HepG2 (cell line): ENCODE measurements around the gene SORBS2. TPM values are rescaled to one million over a fixed set of nuclear protein-coding genes. Genes with fewer than 3 reads are reported as not detected.

ENCODE experiments used
- ATAC-seq: fragments of 200-7000 bp; cut with Tn5 transposase; 3 replicates; pipeline ENCODE4 v1.9.1; 2020; ENCODE audit warnings: mild to moderate bottlenecking, moderate library complexity
- BruUV-seq: library from RNA; stranded (reverse); fragments of 400-500 nt; replicated peaks from 2 replicates; lab custom pipeline; 2021; lab: Mats Ljungman, UMichigan
- CTCF ChIA-PET: fragments of 300-600 bp; formaldehyde crosslinking; extraction: SDS; loops from one replicate; lab custom pipeline; 2021; ENCODE audit warnings: low total read pairs, inconsistent platforms, low intra/inter-chr PET ratio; lab: Yijun Ruan, JAX
- POLR2A ChIA-PET: fragments of 350-600 bp; sonication (Branson Sonifier 250); formaldehyde crosslinking; loops from one replicate; lab custom pipeline; 2020; ENCODE audit warnings: antibody characterized with exemption, inconsistent platforms; lab: Yijun Ruan, JAX
- DNase-seq: peaks from one replicate; pipeline ENCODE4 v3.0.0-alpha.2; 2015; ENCODE audit warnings: low spot score
- FAIRE-seq: peaks from 3 replicates; lab custom pipeline; 2011; peaks lifted over from hg19 to GRCh38; lab: Jason Lieb, UNC
- H2AFZ ChIP-seq: one replicate; pipeline ENCODE4 v1.6.1; 2011; ENCODE audit warnings: low read length, inconsistent platforms
- H3K27ac ChIP-seq: fragments of 300-600 bp; 3 replicates; pipeline ENCODE4 v1.8.0; 2011; ENCODE audit warnings: mixed run types, mild to moderate bottlenecking, mixed read lengths, low read length, inconsistent platforms; ENCODE audit not compliant: insufficient read depth; ENCODE audit errors: extremely low read length
- H3K27me3 ChIP-seq, 2 experiments: fragments of 200-600 bp in 1 of 2; 2 replicates in 1 of 2; 3 replicates in 1 of 2; pipeline versions ENCODE4 v1.6.0 to v1.8.0; 2011; ENCODE audit warnings: low read length in 2 of 2, mild to moderate bottlenecking in 2 of 2, moderate library complexity in 2 of 2, inconsistent platforms in 1 of 2; ENCODE audit not compliant: insufficient read depth in 2 of 2, control insufficient read depth in 1 of 2
- H3K36me3 ChIP-seq, 2 experiments: fragments of 200-600 bp in 1 of 2; replicated peaks in 1 of 2; 2 replicates in 1 of 2; 3 replicates in 1 of 2; pipeline versions ENCODE4 v1.5.1 to v1.8.0; 2011; ENCODE audit warnings: low read length in 2 of 2, inconsistent platforms in 1 of 2; ENCODE audit not compliant: insufficient read depth in 2 of 2, control insufficient read depth in 1 of 2
- H3K4me1 ChIP-seq: 2 replicates; pipeline ENCODE4 v1.5.1; 2012; ENCODE audit warnings: low read length, inconsistent platforms; ENCODE audit not compliant: insufficient read depth
- H3K4me2 ChIP-seq: 2 replicates; pipeline ENCODE4 v1.6.0; 2011; ENCODE audit warnings: low read depth, low read length, inconsistent platforms
- H3K4me3 ChIP-seq, 3 experiments: fragments of 200-600 bp in 1 of 3; sonication (generic), shearing (Covaris generic) in 1 of 3; replicated peaks in 1 of 3; 2 replicates each; pipeline ENCODE4 v1.5.1; 2011 to 2016; ENCODE audit warnings: low read length in 3 of 3, inconsistent platforms in 2 of 3, low read depth in 2 of 3, mild to moderate bottlenecking in 2 of 3, control low read depth in 1 of 3, mixed read lengths in 1 of 3; ENCODE audit not compliant: insufficient read depth in 1 of 3
- H3K79me2 ChIP-seq: one replicate; pipeline ENCODE4 v1.6.1; 2011; ENCODE audit warnings: low read length, inconsistent platforms; ENCODE audit not compliant: insufficient read depth
- H3K9ac ChIP-seq: 2 replicates; pipeline ENCODE4 v1.6.0; 2011; ENCODE audit warnings: mild to moderate bottlenecking, low read depth, low read length, inconsistent platforms; ENCODE audit not compliant: insufficient read depth
- H3K9me3 ChIP-seq: 2 replicates; pipeline ENCODE4 v1.5.1; 2012; ENCODE audit warnings: mild to moderate bottlenecking, low read length
- H4K20me1 ChIP-seq: 2 replicates; pipeline ENCODE4 v1.6.0; 2011; ENCODE audit warnings: inconsistent platforms, mild to moderate bottlenecking, low read length, moderate library complexity; ENCODE audit not compliant: insufficient read depth
- ADNP ChIP-seq: sonication (generic); formaldehyde crosslinking; IDR thresholded peaks from 2 replicates; pipeline ENCODE4 v1.4.0; 2020; ENCODE audit warnings: missing genetic modification reagents
- CREBL2 ChIP-seq: sonication (generic); formaldehyde crosslinking; IDR thresholded peaks from 2 replicates; pipeline ENCODE4 v1.8.1; 2023; ENCODE audit warnings: missing genetic modification reagents, mild to moderate bottlenecking, borderline replicate concordance
- DR1 ChIP-seq: sonication (generic); formaldehyde crosslinking; IDR thresholded peaks from 2 replicates; pipeline ENCODE4 v1.8.0; 2021; ENCODE audit warnings: mild to moderate bottlenecking, missing genetic modification reagents, inconsistent platforms
- ETV5 ChIP-seq: IDR thresholded peaks from 2 replicates; pipeline ENCODE4 v1.6.1; 2018; ENCODE audit warnings: missing biosample characterization, missing genetic modification reagents, inconsistent platforms, borderline replicate concordance
- FOXA1 ChIP-seq, 2 experiments: fragments of 450-650 bp in 1 of 2; sonication (generic) in 1 of 2; formaldehyde crosslinking in 1 of 2; IDR thresholded peaks; 2 replicates each; pipeline versions ENCODE4 v1.4.0 to v1.6.1; 2016 to 2020; ENCODE audit warnings: missing genetic modification reagents in 1 of 2
- HNF4A ChIP-seq: sonication (generic); formaldehyde crosslinking; IDR thresholded peaks from 2 replicates; pipeline ENCODE4 v1.4.0; 2020; ENCODE audit warnings: missing genetic modification reagents
- IKZF5 ChIP-seq: IDR thresholded peaks from 2 replicates; pipeline ENCODE4 v1.6.1; 2018; ENCODE audit warnings: missing genetic modification reagents, mild to moderate bottlenecking, missing compliant biosample characterization
- MTF2 ChIP-seq: sonication (generic); formaldehyde crosslinking; IDR thresholded peaks from 2 replicates; pipeline ENCODE4 v1.5.0; 2020; ENCODE audit warnings: missing genetic modification reagents, borderline replicate concordance
- NCOA5 ChIP-seq: sonication (generic); formaldehyde crosslinking; IDR thresholded peaks from 2 replicates; pipeline ENCODE4 v1.4.0; 2020; ENCODE audit warnings: missing genetic modification reagents
- PRDM4 ChIP-seq: sonication (generic); formaldehyde crosslinking; IDR thresholded peaks from 2 replicates; pipeline ENCODE4 v1.9.0; 2021; ENCODE audit warnings: missing genetic modification reagents, borderline replicate concordance
- SMAD9 ChIP-seq: sonication (generic); formaldehyde crosslinking; IDR thresholded peaks from 2 replicates; pipeline ENCODE4 v1.5.1; 2020; ENCODE audit warnings: mild to moderate bottlenecking, missing genetic modification reagents
- TRAFD1 ChIP-seq: sonication (generic); formaldehyde crosslinking; IDR thresholded peaks from 2 replicates; pipeline ENCODE4 v1.5.1; 2020; ENCODE audit warnings: missing genetic modification reagents, mild to moderate bottlenecking, borderline replicate concordance
- ZBTB4 ChIP-seq: sonication (generic); formaldehyde crosslinking; IDR thresholded peaks from 2 replicates; pipeline ENCODE4 v1.4.0; 2020; ENCODE audit warnings: missing genetic modification reagents, mild to moderate bottlenecking, borderline replicate concordance
- ZNF33B ChIP-seq: sonication (generic); formaldehyde crosslinking; IDR thresholded peaks from 2 replicates; pipeline ENCODE4 v1.5.1; 2020; ENCODE audit warnings: mild to moderate bottlenecking, missing genetic modification reagents
- ZNF546 ChIP-seq: sonication (generic); formaldehyde crosslinking; conservative IDR thresholded peaks from 2 replicates; pipeline ENCODE4 v1.8.1; 2023; ENCODE audit warnings: mild to moderate bottlenecking, missing genetic modification reagents
- ZNF605 ChIP-seq: sonication (generic); formaldehyde crosslinking; IDR thresholded peaks from 2 replicates; pipeline ENCODE4 v1.8.0; 2022; ENCODE audit warnings: mild to moderate bottlenecking, missing genetic modification reagents
- WGBS: methylation state at CpG from one replicate; pipeline ENCODE4 v1.1.6; 2017; ENCODE audit warnings: low lambda C conversion rate; 5-methylcytosine and 5-hydroxymethylcytosine counted together
- in situ Hi-C: cut with HindIII; loops from 2 replicates; pipeline ENCODE4 v1.10.0; 2017; ENCODE audit warnings: low pct_unique_long_range_greater_than_20kb; ENCODE audit not compliant: extremely low pct_ligation_motif_present
- intact Hi-C: fragments of 100-400 bp; cut with micrococcal nuclease; formaldehyde crosslinking; loops from one replicate; pipeline ENCODE4 v1.10.0; 2022; ENCODE audit not compliant: unreplicated experiment
- polyA plus RNA-seq, 8 experiments: library from polyadenylated mRNA; depleted of rRNA in 3 of 8; stranded (reverse) in 7 of 8; unstranded in 1 of 8; fragments of >200 nt; fragmentation: Illumina TruSeq in 4 of 8; extraction: Trizol in 4 of 8; gene quantifications; 2 replicates each; pipeline versions ENCODE4 v1.2.1 to v1.2.3, GENCODE V29; 2011 to 2016; ENCODE audit warnings: low read depth in 4 of 8, missing spikeins in 1 of 8, mixed read lengths in 1 of 8; ENCODE audit not compliant: insufficient read depth in 1 of 8
- total RNA-seq, 5 experiments: library from RNA; depleted of rRNA; stranded (reverse); fragments of >200 nt; fragmentation: Illumina TruSeq; extraction: Trizol; gene quantifications; 2 replicates each; pipeline ENCODE4 v1.2.3, GENCODE V29; 2016; ENCODE audit warnings: low read depth in 1 of 5

The SORBS2 gene
- total and polyA plus RNA-seq, 2 of the 13 experiments (the other 11 are each of a cell fraction or from before 2014, with no cell fraction given), result 25.0 to 80.5 TPM

- Histone ChIP-seq H3K4me1 (no peaks in the 10 kb centered on the region), H3K27me3 (no peaks in the 10 kb centered on the region), H3K27ac (no peak overlapping the region), H3K36me3 (peaks cover 4 to 11% of the 10 kb centered on the region in 2 experiments; a peak in 3 of 5 replicates), H3K4me3 (no peak overlapping the region), H3K79me2 (no peaks in the 10 kb centered on the region), H4K20me1 (no peaks in the 10 kb centered on the region), H3K9ac (no peak overlapping the region), H3K4me2 (no peak overlapping the region), H2AFZ (no peak overlapping the region), H3K9me3 (no peaks in the 10 kb centered on the region)
- no TSS peak for BruUV-seq
- DNase-seq, result no peak
- WGBS, result 97% methylated on average over 5 of the region's 5 CpGs
- in situ Hi-C loops (no loop called here), intact Hi-C loops (no loop called here)
- ChIA-PET CTCF (no interaction called here), POLR2A (no interaction called here)
- FAIRE-seq, result no peak
- ATAC-seq, result no peak
- no peak for TF ChIP-seq ETV5 (CRISPR knock-in tag)
- TF ChIP-seq ZNF33B (CRISPR knock-in tag), result no peak
- no peak for TF ChIP-seq TRAFD1 (CRISPR knock-in tag)
- TF ChIP-seq SMAD9 (CRISPR knock-in tag), result no peak
- no peak for TF ChIP-seq FOXA1 (IDR thresholded peaks at IDR 0.05)
- TF ChIP-seq FOXA1 (CRISPR knock-in tag; IDR thresholded peaks at IDR 0.05), result no peak
- no peak for TF ChIP-seq HNF4A (CRISPR knock-in tag)
- TF ChIP-seq MTF2, result no peak
- no peak for TF ChIP-seq ADNP (CRISPR knock-in tag)
- TF ChIP-seq NCOA5, result no peak
- TF ChIP-seq DR1 (CRISPR knock-in tag), result no peak
- no peak for TF ChIP-seq PRDM4 (CRISPR knock-in tag)
- TF ChIP-seq CREBL2 (CRISPR knock-in tag), result no peak
- no peak for TF ChIP-seq ZNF605 (CRISPR knock-in tag)
- no peak for TF ChIP-seq ZBTB4
- TF ChIP-seq IKZF5, result no peak
- TF ChIP-seq ZNF546 (CRISPR knock-in tag), result no peak
Measured at GRCh38 chr4:185682236-185682635, 129.8 kb downstream of the SORBS2 start.
